Ascending aorta (tissue), 2 donors: ENCODE results near the gene NRDC. TPM values are rescaled to one million over a fixed set of nuclear protein-coding genes. Genes with fewer than 3 reads are reported as not detected.

Experiments used
- DNase-seq, 2 donors: peaks; one replicate each; pipeline ENCODE4 v3.0.0-alpha.2; 2019; ENCODE audit warnings: low spot score in 2 of 2
- H3K27ac ChIP-seq, 2 donors: fragments of 200-600 bp; sonication (generic); one replicate each; pipeline ENCODE4 v1.5.1; 2016 to 2017; ENCODE audit warnings: mild to moderate bottlenecking in 1 of 2
- H3K27me3 ChIP-seq: fragments of 200-600 bp; sonication (generic); one replicate; pipeline ENCODE4 v1.5.1; 2017
- H3K36me3 ChIP-seq, 2 donors: fragments of 200-600 bp; sonication (generic); one replicate each; pipeline ENCODE4 v1.5.1; 2016
- H3K4me1 ChIP-seq, 2 donors: fragments of 200-600 bp; sonication (generic); one replicate each; pipeline ENCODE4 v1.5.1; 2016 to 2017; ENCODE audit warnings: mild to moderate bottlenecking in 1 of 2
- H3K4me3 ChIP-seq, 2 donors: fragments of 200-600 bp; sonication (generic); one replicate each; pipeline ENCODE4 v1.5.1; 2016 to 2017; ENCODE audit warnings: mild to moderate bottlenecking in 1 of 2
- H3K9me3 ChIP-seq, 2 donors: fragments of 200-600 bp; sonication (generic); one replicate each; pipeline ENCODE4 v1.5.1; 2016
- intact Hi-C: fragments of 100-400 bp; cut with DNase I; formaldehyde crosslinking; loops from one replicate; pipeline ENCODE4 v1.15.1; 2023
- total RNA-seq: library from RNA; depleted of rRNA; stranded (reverse); fragments of >200 nt; gene quantifications from one replicate; pipeline ENCODE4 v1.1.0, GENCODE V29; 2016
- TF ChIP-seq, protein P1 (sequence below), 3 experiments: fragments of 200-600 bp in 2 of 3; fragments of 450-650 bp in 1 of 3; sonication (generic) in 2 of 3; IDR thresholded peaks; one replicate each; pipeline ENCODE4 v1.5.1; 2016 to 2019; ENCODE audit warnings: antibody characterized with exemption in 3 of 3, mild to moderate bottlenecking in 1 of 3, moderate library complexity in 1 of 3

NRDC gene
- total RNA-seq, 1 donor from 2014 or later: 40.0 TPM

DNA sequence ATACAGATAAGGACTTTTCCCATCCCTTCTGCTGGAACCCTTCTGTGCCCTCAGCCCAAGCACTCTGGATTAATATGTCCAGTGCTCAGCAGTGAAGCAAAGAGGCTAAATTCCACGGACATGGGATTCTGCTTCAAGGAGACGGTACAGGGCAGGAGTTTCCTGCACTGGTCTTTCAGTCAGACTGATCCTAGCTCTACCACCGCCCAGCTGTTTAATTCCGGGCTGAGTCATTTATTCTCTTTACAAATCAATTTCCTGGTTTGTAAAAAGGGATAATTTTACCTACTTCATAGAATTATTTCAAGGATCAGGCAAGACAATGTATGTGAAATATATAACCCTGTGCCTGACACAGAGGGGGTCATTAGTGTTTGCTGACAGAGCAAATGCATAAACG is 41.6 kb upstream of the NRDC start:
- no peak for DNase-seq
- intact Hi-C loops: no loop called here
- Histone ChIP-seq H3K27me3 (no peaks in the 10 kb centered on the region), H3K27ac (no peak overlapping the region), H3K36me3 (no peaks in the 10 kb centered on the region), H3K4me1 (no peaks in the 10 kb centered on the region), H3K4me3 (no peak overlapping the region), H3K9me3 (no peaks in the 10 kb centered on the region)
- TF ChIP-seq, protein P1, sequence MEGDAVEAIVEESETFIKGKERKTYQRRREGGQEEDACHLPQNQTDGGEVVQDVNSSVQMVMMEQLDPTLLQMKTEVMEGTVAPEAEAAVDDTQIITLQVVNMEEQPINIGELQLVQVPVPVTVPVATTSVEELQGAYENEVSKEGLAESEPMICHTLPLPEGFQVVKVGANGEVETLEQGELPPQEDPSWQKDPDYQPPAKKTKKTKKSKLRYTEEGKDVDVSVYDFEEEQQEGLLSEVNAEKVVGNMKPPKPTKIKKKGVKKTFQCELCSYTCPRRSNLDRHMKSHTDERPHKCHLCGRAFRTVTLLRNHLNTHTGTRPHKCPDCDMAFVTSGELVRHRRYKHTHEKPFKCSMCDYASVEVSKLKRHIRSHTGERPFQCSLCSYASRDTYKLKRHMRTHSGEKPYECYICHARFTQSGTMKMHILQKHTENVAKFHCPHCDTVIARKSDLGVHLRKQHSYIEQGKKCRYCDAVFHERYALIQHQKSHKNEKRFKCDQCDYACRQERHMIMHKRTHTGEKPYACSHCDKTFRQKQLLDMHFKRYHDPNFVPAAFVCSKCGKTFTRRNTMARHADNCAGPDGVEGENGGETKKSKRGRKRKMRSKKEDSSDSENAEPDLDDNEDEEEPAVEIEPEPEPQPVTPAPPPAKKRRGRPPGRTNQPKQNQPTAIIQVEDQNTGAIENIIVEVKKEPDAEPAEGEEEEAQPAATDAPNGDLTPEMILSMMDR (IDR thresholded peaks at IDR 0.05): no peak

DNA sequence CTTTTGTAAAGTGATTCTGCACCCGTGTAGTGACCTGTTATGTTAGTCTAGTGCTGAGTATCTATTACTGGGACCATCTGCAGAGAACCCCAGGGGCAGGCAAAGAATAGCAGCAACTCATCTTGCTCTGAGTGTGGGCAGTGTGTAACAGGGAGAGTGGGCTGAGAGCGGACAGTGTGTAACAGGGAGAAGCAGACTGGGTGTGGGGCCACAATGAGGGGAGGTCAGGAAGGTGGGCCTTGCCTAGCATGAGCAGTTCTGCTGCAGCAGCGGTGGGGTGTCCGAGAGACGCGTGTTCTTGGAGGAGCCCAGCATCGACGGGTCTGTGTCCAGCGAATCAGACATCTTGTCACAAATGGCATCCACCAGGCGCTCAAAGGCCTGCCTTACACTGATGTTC is 41.2 kb upstream of the NRDC start:
- Histone ChIP-seq H3K4me3 (no peak overlapping the region), H3K27me3 (no peaks in the 10 kb centered on the region), H3K4me1 (no peaks in the 10 kb centered on the region), H3K36me3 (no peaks in the 10 kb centered on the region), H3K27ac (no peak overlapping the region), H3K9me3 (no peaks in the 10 kb centered on the region)
- TF ChIP-seq, protein P1 (IDR thresholded peaks at IDR 0.05): no peak
- no peak for DNase-seq
- intact Hi-C loops: no loop called here

DNA sequence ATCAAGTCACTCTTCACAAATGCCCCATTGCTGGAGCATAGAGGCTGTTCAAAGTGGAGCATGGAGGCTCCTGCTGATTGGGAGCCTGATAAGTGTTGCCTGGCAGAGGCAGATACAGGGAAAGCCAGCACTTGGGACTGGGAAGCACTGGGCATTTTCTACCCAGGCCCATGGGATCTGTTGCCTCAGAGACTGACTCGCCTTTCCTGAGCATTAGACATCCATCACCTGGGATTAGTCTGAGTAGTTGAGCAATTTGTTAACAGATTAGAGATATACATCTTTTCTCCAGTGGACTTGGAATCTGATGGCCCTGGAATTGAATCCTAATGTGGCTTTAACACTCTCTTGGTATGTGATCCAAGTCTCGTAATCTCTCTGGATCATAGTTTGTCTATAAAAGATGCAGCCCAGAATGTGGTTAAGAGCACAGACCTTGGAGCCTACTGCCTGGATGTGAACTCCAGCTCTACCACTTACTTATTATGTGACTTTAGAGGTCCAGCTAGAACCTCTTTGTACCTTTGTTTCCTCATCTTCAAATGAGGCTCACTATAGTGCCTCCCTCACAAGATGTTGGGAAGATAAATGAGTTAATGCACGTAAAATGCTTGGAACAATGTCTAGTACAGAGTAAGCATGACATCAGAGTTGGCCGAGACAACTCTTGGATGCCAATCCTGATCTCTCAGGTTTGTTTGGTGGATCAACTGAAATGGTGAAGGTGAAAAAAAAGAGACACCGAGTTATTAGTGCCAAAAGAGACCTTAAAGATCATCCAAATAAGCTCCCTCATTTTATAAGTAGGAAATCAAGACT is 38.3 kb upstream of the NRDC start:
- Histone ChIP-seq H3K36me3 (no peaks in the 10 kb centered on the region), H3K27ac (no peak overlapping the region), H3K4me1 (no peaks in the 10 kb centered on the region), H3K27me3 (no peaks in the 10 kb centered on the region), H3K4me3 (no peak overlapping the region), H3K9me3 (no peaks in the 10 kb centered on the region)
- DNase-seq: no peak
- intact Hi-C loops: no loop called here
- TF ChIP-seq, protein P1 (IDR thresholded peaks at IDR 0.05): no peak

DNA sequence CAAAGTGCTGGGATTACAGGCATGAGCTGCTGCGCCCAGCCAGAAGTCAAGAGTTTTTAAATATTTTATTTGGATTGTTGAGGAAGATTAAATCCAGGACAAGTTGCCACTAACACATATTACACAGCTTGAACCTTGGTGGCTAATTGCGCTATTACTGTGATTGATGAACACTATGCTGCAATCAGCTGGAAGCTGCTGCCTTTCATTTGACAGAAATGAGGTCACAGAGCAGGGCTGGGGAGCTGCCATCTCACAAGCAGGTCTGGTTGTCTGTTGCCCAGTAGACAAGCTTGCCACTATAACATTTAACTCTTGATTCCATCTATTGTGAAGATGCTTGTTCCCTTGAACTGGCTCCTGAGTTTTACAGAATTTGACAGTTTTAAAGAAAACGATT is 37.4 kb upstream of the NRDC start:
- TF ChIP-seq, protein P1 (IDR thresholded peaks at IDR 0.05): no peak

DNA sequence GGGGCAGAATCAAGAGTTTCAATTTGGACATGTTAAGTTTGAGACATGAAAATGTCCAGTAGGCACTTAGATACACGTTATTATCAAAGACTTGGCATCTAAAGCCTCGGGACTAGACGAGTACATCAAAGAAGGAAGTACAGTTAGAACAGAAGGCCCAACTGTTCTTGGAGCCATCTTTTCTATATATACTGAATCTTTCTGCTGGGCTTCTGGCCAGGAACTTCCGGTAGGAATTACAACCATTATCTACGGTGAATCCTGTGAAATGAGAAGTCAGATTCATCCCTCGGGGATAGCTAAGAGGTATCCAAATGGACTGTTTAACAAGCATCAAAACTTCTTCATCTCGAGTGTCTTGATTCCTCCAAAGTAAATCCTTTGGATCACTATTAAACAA is 34.4 kb upstream of the NRDC start:
- intact Hi-C loops: no loop called here
- TF ChIP-seq, protein P1 (IDR thresholded peaks at IDR 0.05): no peak

More for the DNA sequence above, 37.4 kb upstream of the NRDC start:
- Histone ChIP-seq H3K27me3 (no peaks in the 10 kb centered on the region), H3K4me1 (no peaks in the 10 kb centered on the region), H3K4me3 (no peak overlapping the region), H3K36me3 (no peaks in the 10 kb centered on the region), H3K27ac (no peak overlapping the region), H3K9me3 (no peaks in the 10 kb centered on the region)
- no peak for DNase-seq
- intact Hi-C loops: no loop called here

More for the DNA sequence above, 34.4 kb upstream of the NRDC start:
- H3K9me3 ChIP-seq: no peaks in the 10 kb centered on the region
- DNase-seq: no peak
- H3K36me3 ChIP-seq: no peaks in the 10 kb centered on the region
- H3K4me3 ChIP-seq: no peak overlapping the region
- H3K27ac ChIP-seq: no peak overlapping the region
- H3K27me3 ChIP-seq: no peaks in the 10 kb centered on the region
- H3K4me1 ChIP-seq: no peaks in the 10 kb centered on the region
